ENCODE data around the gene RAMACL.

The RAMACL gene

DNA sequence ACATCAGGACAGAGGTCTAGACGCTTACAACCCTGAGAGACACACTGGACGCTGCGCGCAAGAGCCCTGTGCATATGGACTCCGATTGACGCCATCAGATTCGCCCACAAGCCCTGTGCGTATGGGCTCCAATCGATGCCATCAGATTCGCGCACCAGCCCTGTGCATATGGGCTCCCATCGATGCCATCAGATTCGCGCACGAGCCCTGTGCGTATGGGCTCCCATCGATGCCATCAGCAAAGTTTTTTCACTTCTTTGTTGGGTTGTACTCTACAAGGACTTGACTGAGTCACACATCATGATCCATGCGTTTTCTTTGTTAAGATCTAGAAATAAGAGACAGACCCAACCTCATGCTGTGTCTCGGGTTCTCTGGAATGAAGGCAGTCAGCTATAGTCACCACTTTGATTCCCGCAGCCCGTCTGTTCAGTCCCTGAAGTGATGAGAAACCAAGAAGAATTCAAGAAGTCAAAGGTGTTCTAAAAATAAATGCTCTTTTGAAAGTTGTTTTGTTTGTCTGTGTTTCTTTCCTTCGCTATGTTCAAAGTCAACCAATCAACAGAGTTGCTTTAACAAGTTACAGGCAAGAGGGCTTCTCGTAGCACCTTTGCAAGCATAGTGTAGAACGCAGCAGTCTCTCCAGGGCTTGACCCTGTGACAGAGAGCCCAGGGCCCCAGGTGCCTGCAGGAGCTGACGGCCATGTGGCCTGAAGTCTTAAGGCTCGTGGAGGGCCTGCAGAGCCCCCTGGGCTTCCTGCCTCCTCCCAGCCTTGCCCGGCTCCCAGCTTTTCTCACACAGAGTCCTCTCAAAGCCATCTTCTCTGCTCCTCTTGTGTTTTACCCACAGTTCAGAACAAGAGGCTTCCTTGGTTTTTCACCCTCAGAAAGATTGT, 32.6 kb upstream of the RAMACL start:
- DNase-seq: no peak

DNA sequence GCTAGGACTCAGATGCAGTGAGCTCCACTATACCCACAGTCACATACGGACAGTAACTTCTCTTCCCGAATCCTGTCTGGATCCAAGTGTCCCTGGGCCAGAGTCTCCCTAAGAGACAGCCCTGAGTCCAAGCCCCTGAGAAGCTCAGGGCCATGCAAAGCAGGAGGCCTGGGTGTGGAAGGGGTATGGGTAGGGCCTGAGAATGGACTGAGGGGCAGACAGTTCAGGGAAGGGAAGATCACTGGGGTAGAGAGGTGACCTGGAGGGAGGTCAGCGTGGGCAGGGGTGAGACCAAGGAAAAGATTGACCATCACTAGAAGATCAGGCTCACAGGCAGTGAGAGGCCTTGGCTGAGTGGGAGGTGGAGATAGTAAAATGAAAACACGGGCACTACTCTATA, 31.8 kb upstream of the RAMACL start:
- no peak for DNase-seq

DNA sequence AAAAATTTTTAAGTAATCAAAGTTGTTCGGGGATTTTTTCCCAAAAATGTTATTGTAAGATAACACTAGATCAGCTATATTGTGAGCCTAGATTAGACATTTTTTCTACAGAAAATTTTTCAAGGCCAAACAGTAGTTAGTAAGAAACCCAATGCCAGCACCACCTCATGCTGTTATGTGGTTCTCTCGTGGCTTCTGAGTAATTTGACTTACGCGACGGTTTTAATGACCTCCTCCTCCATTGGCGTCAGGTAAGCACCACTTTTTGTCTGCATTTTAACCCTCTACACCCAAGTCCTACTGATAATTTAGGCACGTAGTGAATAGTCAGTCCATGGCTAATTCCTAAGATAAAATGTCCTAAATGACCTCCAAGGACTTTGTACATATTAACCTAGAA, 30.9 kb upstream of the RAMACL start:
- DNase-seq: no peak

DNA sequence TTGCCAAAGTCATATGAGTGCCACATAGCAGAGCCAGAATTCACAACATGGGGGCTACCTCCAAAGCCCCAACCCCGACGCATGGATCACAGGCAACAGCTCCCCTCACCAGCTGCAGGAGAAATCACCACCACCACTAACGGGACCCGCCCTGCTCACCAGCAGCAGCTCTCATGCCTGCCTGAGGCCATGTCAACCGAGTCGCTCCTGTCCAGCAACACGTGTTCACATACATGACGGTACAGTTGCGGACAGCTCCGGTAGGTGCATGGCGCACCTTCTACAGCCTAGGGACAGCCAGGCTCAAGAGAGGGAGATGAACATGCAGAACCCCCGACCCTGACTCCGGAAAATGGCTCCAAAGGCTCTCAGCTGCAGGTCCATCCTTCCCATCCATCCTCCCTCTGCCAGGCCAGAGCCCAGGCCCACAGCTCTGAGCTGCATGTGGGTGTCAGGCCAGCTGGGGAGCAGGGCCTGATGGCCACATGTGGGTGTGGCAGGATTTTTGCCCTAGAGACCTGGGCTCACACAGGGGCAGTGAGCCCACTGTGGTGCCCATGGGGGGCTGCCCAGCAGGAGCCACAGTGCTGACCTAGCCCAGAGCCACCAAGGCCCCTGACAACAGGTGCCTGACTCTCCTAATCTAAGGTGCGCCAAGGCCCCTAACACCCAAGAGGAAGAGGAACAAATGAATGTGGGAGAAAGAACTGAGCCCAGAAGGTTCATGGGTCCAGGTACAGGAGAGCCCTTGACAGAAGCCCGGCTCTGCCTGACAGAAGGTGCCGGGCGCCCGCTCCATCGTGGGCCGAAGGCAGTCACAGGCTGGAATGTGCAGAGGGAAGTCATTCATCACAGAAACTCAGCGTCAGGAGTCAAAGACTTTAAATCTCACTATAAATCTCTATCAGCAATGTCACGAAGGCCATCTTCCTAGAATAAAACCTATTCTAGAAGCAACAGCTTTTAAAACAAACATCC, 30.1 kb upstream of the RAMACL start:
- no peak for DNase-seq

DNA sequence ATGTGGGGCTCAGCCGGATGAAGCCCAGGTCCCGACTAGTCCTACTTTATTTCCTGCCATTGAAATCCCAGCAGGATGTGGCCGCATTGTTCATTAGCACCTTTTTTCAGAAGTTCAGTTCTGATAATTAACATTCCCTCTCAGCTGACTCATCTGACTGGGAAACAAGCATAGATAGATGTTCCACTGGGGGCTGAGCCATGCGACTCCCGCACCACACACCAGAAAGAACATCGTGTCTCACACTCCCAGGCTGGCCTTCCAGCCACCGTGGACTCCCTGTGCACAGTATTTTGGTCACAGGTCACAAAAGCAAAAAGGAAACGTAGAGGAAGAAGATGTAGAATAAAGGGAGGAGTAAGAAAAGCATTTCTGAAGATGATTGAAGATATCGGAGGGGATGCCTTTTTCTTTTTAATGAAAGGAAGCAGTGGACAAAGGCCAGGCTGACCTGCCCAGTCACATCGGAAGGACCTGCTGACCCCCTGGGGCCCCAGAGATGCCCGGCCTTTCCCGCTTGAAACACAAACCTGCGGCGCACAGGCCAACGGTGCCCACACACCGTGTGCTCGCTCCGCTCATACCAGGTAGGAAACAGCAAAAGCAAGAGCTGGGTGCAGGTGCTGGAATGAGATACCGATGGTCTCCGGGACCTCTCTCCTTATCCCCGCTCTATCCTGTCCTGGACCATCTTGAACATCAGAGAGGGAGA, 28.7 kb upstream of the RAMACL start:
- no peak for DNase-seq

DNA sequence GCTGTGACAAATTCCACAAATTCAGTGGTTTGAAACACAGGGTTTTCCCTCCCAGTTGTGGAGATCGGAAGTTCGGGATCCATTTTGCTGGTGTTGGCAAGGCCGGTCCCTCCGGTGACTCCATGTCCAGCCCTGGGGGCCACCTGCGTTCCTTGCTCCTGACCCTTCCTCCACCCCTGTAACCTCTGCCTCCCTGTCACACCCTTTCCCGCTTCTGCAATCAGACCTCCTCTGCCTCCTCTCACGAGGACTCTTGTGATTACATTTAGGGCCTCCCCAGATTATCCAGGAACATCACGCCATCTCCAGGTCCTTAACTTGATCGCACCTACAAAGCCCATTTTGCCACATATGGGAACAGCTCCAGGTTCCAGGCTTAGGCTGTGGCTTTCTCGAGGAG, 28.1 kb upstream of the RAMACL start:
- no peak for DNase-seq

DNA sequence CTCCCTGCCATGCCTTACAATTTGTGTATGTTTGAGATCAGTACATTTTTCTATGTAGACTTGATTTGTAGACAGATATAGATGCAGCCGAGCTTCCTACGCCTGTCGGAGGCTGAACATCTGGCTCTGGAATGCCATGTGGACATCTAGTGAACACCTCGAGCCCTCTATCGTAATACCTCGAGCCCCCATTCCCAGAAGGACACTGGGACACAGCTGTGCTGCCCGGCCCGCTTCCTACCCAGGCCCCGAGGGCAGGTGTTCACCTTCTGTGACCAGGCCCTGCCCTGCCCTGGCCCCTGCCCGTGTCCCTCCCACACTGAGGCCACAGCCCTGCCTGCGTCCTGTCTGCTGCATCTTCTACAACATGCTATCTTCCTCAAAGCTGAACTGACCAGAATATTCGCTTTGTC, 27.7 kb upstream of the RAMACL start:
- no peak for DNase-seq

DNA sequence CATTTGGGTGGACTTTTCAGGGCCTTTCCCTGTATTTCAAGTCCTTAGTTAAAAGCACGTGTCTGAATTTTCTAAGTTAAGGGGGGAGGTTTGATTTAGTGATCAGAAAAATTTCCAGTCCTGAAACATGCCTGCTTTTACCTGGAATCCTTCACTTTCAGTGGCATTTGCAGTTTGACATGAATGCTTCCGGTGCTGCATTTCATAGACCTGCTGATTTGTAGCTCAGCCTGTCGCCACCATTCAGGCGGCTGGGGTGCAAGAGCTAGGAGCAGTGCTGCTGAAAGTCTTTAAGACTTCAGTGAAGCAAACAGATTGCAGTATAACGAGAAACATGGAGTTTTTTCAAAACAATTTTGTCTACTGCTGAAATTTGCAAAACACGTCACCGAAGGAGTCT, 26.5 kb upstream of the RAMACL start:
- no peak for DNase-seq

DNA sequence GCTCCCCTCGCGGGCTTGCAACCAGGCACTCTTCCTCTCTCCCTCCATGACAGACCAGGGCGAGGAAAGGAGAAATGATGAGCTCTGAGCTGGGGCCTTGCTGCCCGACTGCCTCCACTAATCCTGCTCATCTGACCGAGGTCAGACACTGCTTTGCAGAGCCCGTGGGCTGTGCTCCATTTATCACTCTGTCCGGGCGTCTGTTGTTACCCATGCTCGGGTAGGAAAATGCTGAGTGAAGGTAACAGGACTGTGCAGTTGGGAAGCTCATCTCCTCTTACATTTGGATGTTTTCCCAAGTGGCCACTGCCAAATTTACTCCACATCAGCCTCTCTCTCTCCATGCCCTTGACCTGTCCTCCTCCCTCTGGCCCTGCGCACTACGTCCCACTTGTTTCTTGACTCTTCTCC, 26.0 kb upstream of the RAMACL start:
- no peak for DNase-seq

DNA sequence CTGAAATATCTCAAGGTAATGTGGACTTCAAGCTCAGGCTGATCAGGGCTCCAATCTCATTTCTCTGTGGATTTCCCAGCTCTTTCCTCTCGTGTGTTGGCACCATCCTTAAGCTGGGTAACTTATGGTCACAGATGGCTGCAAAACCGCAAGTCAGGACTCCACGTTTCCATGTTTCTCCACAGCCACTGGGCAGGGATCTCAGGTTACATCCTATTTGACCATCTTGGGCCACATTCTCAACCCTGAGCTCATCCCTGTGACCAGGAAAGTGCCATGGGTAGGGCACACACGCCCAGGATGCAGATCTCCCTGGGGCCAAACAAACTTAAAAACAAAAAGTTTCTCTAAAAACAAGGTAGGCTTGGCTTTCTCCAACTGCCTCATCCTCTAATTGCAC, 25.2 kb upstream of the RAMACL start:
- DNase-seq: no peak

DNA sequence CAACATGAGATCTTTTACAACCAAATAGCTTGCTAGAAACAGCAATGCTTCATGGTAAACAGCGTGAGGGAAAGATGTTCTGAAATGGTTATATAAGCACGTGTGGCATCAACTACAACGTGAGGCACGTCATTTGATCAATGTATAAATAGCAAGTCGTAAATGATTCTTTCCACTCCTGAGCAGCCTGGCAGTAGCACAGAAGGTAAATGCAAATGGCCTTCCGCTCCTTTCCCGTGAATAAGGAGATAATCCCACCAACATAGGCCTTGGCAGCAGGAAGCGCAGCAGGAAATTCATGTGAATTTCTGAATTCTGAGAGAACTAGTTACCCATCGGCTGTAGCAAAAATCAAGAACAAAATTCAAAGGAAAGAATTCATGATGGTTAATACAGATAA, 23.6 kb upstream of the RAMACL start:
- no peak for DNase-seq

DNA sequence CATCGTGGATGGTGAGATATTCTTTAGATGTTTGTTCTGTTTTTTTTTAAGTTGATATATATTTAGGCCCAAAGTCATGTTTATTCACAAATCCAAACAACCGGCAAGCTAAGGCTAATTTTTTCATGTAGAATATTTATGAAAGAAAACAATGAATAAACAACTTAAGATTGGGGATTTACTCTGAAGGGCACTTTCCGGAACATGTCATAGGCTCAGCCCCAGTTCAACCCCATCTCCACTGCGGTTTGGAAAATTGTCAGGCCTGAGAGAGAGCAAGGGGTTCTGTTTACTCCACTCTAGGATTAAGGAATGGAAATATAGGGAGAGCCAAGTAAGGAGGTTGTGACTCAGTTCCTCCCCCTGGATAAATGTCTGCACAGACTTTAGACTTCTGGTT, 22.3 kb upstream of the RAMACL start:
- DNase-seq: no peak

DNA sequence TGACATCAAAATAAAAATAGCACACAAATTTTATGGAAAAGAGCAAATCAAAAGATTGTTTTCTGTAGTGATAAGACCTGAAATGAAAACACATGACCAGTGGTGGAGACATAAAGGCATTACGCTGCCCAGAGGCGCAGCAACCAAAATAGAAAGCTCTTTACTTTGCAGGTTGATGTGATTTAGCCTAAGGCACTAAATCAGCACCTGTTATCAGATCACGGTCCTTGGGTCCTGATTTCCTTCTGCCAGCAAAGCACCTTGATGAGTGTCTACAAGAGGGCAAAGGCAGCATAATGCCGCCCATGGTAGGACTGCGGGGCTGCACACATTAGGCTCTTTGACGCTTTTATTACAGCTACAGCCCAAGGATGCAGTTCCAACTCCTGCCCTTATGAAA, 19.3 kb upstream of the RAMACL start:
- DNase-seq: no peak

DNA sequence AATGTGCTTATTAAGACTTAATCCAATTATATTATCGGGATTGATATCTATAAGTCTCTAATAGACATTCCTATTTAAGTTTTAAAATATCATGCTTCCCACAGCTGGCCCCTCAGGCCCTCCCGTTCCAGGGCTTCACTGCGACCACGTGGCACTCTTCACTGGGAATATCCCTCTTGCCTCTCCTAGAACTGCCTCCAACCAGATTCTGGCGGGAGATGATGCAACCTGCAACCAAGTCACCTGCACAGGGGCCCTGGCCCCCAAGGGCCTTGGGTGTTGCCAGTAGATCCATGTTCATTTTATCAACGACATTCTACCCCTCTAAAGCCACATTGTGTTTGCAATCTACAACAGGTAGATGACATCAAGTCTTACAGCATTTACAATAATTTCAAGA, 18.4 kb upstream of the RAMACL start:
- DNase-seq: no peak

DNA sequence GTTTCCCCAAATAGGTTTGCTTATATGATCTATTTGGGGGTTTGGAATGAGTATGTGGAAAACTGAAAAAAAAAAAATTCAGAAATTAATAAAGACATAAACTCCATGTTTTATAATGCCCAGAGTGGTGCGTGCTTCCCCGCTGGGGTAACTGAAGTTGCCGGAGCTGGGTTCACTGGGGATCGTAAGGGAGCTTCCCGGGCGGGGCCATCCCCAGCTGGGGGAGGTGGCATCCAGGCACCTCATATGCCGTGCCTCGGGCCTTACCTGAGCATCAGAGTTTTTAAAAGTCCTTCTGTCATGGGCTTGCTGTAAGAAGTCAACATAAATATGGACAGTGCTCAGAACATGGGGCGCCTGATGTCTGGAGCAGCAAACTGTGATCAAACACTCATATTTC, 17.9 kb upstream of the RAMACL start:
- DNase-seq: no peak

DNA sequence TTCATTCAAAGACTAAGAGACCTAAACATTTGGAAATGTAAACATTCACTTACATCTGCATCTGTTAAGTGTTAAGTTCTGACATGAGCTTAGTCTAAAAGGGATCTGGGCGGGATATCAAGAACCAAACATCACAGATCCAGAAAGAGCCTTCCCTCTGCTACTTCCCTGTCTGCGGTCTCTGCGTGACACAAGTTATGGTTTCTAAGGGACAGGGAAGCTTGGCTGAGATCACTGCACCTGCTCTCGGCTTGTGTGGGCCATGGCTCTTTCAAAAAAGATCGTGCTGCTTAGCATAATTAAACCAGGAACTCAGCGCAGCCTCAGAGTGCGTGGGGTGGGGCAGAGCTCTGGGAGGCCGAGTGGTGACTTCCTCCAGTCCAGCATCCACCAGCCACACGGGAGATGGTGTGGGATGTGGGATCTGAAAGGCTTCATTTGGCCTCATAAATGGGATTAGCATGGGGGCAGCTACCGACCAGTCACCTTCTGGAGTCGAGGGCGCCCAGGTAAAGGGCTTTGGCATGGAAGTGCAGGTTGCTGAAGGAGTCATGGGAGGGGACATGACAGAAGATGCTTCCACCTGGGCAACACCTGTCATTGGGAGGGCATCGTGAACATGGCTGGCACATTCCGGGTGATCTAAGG, 16.7 kb upstream of the RAMACL start:
- DNase-seq: no peak

DNA sequence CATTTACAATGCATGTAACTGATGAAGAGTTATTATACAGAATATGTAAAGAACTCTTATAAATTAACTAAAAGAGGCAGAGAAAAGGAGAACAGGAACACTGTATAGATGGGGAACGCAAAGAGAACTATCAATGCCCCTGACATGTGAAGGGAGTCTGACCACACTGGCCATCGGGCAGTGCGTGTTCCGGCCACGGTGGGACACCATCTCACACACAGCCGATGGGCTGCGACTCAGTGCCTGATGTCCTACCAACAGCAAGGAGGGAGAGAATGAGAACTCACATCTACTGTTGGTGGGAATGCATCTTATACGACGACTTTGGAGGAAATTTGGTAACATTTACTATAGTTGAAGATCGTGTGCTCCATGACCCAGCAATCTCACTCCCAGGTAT, 15.5 kb upstream of the RAMACL start:
- DNase-seq: no peak

DNA sequence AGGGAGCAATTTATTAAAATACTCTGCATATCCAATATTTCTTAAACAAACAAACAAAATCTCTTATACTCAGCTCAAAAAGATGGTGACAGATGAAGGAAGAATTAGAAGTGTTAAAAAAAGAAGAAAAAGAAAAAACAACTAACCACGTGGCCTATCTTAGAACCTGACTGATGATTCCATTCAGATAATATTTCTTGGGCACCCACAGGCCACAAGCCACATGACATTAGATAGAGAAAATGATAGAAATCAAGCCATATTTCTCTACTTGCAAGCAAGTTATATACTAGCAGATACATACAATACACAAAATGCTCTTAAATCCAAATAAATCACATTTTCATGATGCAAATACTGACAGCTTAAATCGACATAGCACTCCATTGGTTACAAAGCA, 14.5 kb upstream of the RAMACL start:
- no peak for DNase-seq

DNA sequence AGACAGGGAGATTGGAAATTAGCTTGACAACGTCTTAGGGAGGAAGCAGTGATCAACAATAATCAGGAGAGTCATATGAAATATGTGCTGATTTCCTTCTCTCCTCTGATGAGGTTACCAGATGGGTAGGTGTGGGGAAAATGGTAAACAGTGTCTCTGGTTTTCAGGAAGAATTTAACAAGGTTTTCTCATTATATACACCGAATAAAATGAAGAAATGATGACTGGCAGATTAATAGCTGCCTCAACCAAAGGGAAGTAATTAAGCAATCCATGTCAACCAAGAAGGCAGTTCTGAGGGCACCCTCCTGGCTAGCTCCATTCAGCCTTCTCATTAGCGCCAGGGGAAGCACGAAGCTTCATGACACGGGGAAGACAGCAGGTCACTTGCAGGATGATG, 12.7 kb upstream of the RAMACL start:
- no peak for DNase-seq

DNA sequence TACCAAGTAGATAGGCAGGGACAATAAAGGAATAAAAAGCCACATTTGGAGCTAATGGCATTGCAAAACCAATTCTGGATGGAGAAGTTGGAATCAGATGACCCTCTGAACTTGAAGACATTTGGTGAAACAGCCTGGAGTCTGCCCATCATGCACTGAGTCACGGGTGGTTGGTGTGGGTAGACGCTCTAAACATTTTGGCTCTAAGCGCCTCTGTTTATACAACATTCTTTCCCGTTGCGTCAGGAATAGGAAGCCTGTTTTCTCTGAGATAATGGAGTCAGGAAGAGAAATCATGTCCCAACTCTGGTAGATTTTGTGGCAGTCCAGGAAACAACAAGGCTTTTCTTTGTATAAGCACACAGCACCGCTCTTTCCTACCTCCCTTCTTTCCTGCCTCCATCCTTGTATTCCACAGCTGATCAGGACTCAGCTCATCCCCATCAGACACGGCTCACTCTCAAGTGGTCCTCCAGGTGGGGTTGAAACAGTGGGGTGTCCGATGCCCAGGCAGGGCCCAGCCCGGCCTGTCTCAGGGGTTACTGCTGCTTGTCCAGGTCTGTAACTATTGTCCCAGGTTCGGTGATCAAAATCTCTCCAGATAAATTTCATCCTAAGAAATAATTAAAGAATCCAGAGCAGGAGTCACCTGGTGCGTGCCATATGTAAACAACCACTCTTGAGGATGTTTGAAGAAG, 12.1 kb upstream of the RAMACL start:
- no peak for DNase-seq

DNA sequence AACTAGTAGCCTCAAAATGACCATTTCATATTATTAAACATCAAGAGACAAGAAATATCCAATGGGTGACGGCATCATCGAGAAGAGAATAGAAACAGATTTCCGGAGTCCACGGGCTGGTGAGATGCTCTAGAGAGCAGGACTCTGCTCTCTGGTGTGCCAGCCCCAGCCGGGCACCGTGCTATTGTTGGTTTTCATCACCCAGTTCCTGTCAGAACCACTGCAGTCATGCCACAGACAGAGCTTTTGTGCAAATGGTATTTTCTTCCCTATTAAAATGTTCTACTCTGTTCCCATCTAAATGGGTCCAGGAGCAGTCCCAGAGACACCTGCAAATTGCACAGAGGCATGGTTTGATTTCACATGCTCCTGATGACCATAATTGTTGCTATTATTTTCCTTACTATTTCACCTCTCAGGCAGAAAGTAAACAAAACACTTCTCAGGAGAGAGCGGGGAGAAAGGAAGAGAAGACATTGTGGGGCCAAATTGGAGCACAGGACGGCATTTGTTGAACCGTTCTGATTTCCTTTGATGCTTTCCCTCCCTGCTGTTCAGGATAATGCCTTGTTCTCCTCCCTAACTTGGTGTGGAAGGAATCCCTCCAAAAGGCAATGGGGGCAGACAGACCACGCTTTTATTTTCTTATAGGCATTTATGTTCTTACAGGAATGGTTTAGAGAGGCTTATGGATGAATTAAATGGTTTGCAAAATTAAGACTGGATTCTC, 11.4 kb upstream of the RAMACL start:
- DNase-seq: no peak

Measured in right kidney (tissue), 1 donor.